Adrenal gland (tissue), 12 donors: ENCODE measurements around the gene MFSD2B. TPM values are rescaled to one million over a fixed set of nuclear protein-coding genes. Genes with fewer than 3 reads are reported as not detected.
"Not testable (repeated sequence)": the region's sequence is repeated elsewhere in the genome, so short reads cannot be mapped to it uniquely, and the experiment has no call there.

Experiments
- DNase-seq, 7 donors: peaks; one replicate each; pipeline ENCODE4 v3.0.0-alpha.2; 2019 to 2020
- H3K27ac ChIP-seq, 5 donors: fragments of 200-600 bp; sonication (generic) in 4 of 5; 1 replicate in 3 of 5; 2 replicates in 2 of 5; pipeline versions ENCODE4 v1.5.1 to v1.8.0; 2016 to 2020; ENCODE audit warnings: mild to moderate bottlenecking in 1 of 5
- H3K27me3 ChIP-seq: fragments of 200-600 bp; 2 replicates; pipeline ENCODE4 v1.8.0; 2021
- H3K36me3 ChIP-seq, 2 donors: fragments of 200-600 bp; replicated peaks in 1 of 2; 1 replicate in 1 of 2; 2 replicates in 1 of 2; pipeline versions ENCODE4 v1.5.1 to v1.8.0; 2018 to 2022
- H3K4me1 ChIP-seq, 2 donors: fragments of 200-600 bp; replicated peaks in 1 of 2; 1 replicate in 1 of 2; 2 replicates in 1 of 2; pipeline versions ENCODE4 v1.5.1 to v1.8.0; 2018 to 2021
- H3K4me3 ChIP-seq, 4 donors: fragments of 200-600 bp; sonication (generic) in 3 of 4; one replicate each; pipeline ENCODE4 v1.5.1; 2016 to 2018
- H3K9me3 ChIP-seq, 3 donors: fragments of 200-600 bp; sonication (generic) in 1 of 3; replicated peaks in 1 of 3; 1 replicate in 2 of 3; 2 replicates in 1 of 3; pipeline versions ENCODE4 v1.5.1 to v1.8.0; 2016 to 2021
- CTCF ChIP-seq, 6 experiments: fragments of 450-650 bp in 4 of 6; fragments of 200-600 bp in 2 of 6; sonication (generic) in 1 of 6; IDR thresholded peaks; 1 replicate in 5 of 6; 2 replicates in 1 of 6; pipeline versions ENCODE4 v1.5.1 to v1.8.0; 2016 to 2021; ENCODE audit warnings: antibody characterized with exemption in 6 of 6, mild to moderate bottlenecking in 2 of 6, moderate library complexity in 1 of 6
- POLR2A ChIP-seq, 2 donors: fragments of 450-650 bp; IDR thresholded peaks; one replicate each; pipeline ENCODE4 v1.6.1; 2017; ENCODE audit warnings: antibody characterized with exemption in 2 of 2, mild to moderate bottlenecking in 2 of 2, moderate library complexity in 1 of 2
- WGBS, 4 donors: extraction: QIAGEN DNeasy Blood & Tissue Kit in 2 of 4; methylation state at CpG; one replicate each; pipeline versions ENCODE4 v1.1.5 to v1.1.7; 2013 to 2017; 5-methylcytosine and 5-hydroxymethylcytosine counted together
- intact Hi-C, 2 donors: fragments of 100-400 bp; cut with DNase I; formaldehyde crosslinking; loops; one replicate each; pipeline versions ENCODE4 v1.14.1 to v1.15.0; 2022 to 2023
- polyA plus RNA-seq, 3 donors: library from polyadenylated mRNA; stranded (reverse); fragments of 200-250 nt in 2 of 3; fragments of 350-450 nt in 1 of 3; fragmentation: Illumina TruSeq in 1 of 3; extraction: RNeasy Lipid Tissue Mini Kit (QIAGEN cat#74804) in 1 of 3; gene quantifications; one replicate each; pipeline ENCODE4 v1.2.3, GENCODE V29; 2013 to 2014
- total RNA-seq, 9 donors: library from RNA; depleted of rRNA in 4 of 9; stranded (reverse); fragments of >200 nt in 4 of 9; fragments of 120-200 nt in 1 of 9; fragmentation: NEBNext Ultra II Directional in 1 of 9; extraction: Animal tissue kit (Norgen Biotek cat#: 25700) in 1 of 9; gene quantifications; one replicate each; pipeline versions ENCODE4 v1.1.0 to v1.2.4, GENCODE V29; 2013 to 2023
- donor health status: healthy with polysubstance abuse.
- donor health status: Bipolar disorder and iron deficiency.
- donor health status: DM: yes; HTN: yes; CAD: no.
- donor health status: DM: no; HTN: no; CAD: no.
- donor health status: DM: no; HTN: no; CAD: no.
- donor health status: DM: yes; HTN: yes; CAD: no.

Gene MFSD2B
- total and polyA plus RNA-seq, 12 donors = 0.03 to 0.61 (median 0.30) TPM; not detected in 7

GRCh38 chr2:24026233-24026632, 16.3 kb downstream of the MFSD2B start:
- Histone ChIP-seq H3K4me3 (no peak overlapping the region), H3K36me3 (peaks cover 0 to 21% of the 10 kb centered on the region in 2 donors), H3K27ac (no peak overlapping the region), H3K9me3 (no peaks in the 10 kb centered on the region), H3K27me3 (no peaks in the 10 kb centered on the region), H3K4me1 (no peaks in the 10 kb centered on the region)
- WGBS, 4 donors = 48 to 70% (median 67%) methylated on average over 2 of the region's 2 CpGs
- intact Hi-C loops = no loop called here
- no peak for TF ChIP-seq CTCF (IDR thresholded peaks at IDR 0.05)
- TF ChIP-seq POLR2A (IDR thresholded peaks at IDR 0.05) = no peak
- DNase-seq = no peak

- DNase-seq = no peak
- TF ChIP-seq CTCF (IDR thresholded peaks at IDR 0.05) = no peak
- TF ChIP-seq POLR2A (IDR thresholded peaks at IDR 0.05) = no peak
- peaks cover 0 to 27% of the 10 kb centered on the region in 2 donors for H3K36me3 ChIP-seq
- WGBS, 4 donors = 87 to 95% (median 92%) methylated on average over 7 to 9 of the region's 9 CpGs
- intact Hi-C loops = no loop called here
- no peaks in the 10 kb centered on the region for H3K27me3 ChIP-seq
- no peak overlapping the region for H3K27ac ChIP-seq
- H3K4me3 ChIP-seq = no peak overlapping the region
- no peaks in the 10 kb centered on the region for H3K4me1 ChIP-seq
- no peaks in the 10 kb centered on the region for H3K9me3 ChIP-seq
Observed at GRCh38 chr2:24038786-24039499, 29.1 kb downstream of the MFSD2B start.

- intact Hi-C loops = no loop called here
- no peak for DNase-seq
- Histone ChIP-seq H3K4me1 (no peaks in the 10 kb centered on the region), H3K4me3 (no peak overlapping the region), H3K9me3 (no peaks in the 10 kb centered on the region), H3K27me3 (no peaks in the 10 kb centered on the region), H3K27ac (no peak overlapping the region), H3K36me3 (peaks cover 0 to 27% of the 10 kb centered on the region in 2 donors)
- WGBS, 4 donors = 88 to 100% (median 97%) methylated on average over 4 of the region's 4 CpGs
- no peak for TF ChIP-seq CTCF (IDR thresholded peaks at IDR 0.05)
- TF ChIP-seq POLR2A (IDR thresholded peaks at IDR 0.05) = no peak
Observed at GRCh38 chr2:24040511-24040910, 30.6 kb downstream of the MFSD2B start.

- Histone ChIP-seq H3K4me1 (peaks cover 0 to 13% of the 10 kb centered on the region in 2 donors), H3K36me3 (peaks cover 0 to 11% of the 10 kb centered on the region in 2 donors)
- intact Hi-C loops, H3K27me3 ChIP-seq, H3K4me3 ChIP-seq, DNase-seq, H3K9me3 ChIP-seq, H3K27ac ChIP-seq: not testable (repeated sequence)
- 94 to 97% (median 95%) methylated on average over 6 of the region's 6 CpGs for WGBS, 4 donors
Observed at GRCh38 chr2:24043133-24043532, 33.2 kb downstream of the MFSD2B start.
